SJSA1 (cell line): ENCODE measurements around the gene CHD9. TPM values are rescaled to one million over a fixed set of nuclear protein-coding genes. Genes with fewer than 3 reads are reported as not detected.

ENCODE experiments used
- DNase-seq, 2 experiments: peaks; one replicate each; pipeline ENCODE4 v3.0.0-alpha.2; 2015 to 2020; ENCODE audit warnings: low spot score in 2 of 2, low read depth in 1 of 2
- H3K27ac ChIP-seq: fragments of 250-450 bp; sonication (Bioruptor Pico); 2 replicates; pipeline ENCODE4 v1.5.1; 2020; ENCODE audit warnings: mild to moderate bottlenecking, moderate library complexity
- H3K27me3 ChIP-seq: fragments of 250-450 bp; sonication (Bioruptor Pico); replicated peaks from 2 replicates; pipeline ENCODE4 v1.5.1; 2020; ENCODE audit warnings: mild to moderate bottlenecking, moderate library complexity
- H3K36me3 ChIP-seq: fragments of 250-450 bp; sonication (Bioruptor Pico); 2 replicates; pipeline ENCODE4 v1.5.1; 2020; ENCODE audit warnings: mild to moderate bottlenecking
- H3K4me1 ChIP-seq: fragments of 250-450 bp; sonication (Bioruptor Pico); replicated peaks from 2 replicates; pipeline ENCODE4 v1.6.1; 2021; ENCODE audit warnings: mild to moderate bottlenecking
- H3K4me3 ChIP-seq: fragments of 250-450 bp; sonication (Bioruptor Pico); 2 replicates; pipeline ENCODE4 v1.5.1; 2020; ENCODE audit warnings: mild to moderate bottlenecking
- H3K9me3 ChIP-seq: fragments of 250-450 bp; sonication (Bioruptor Pico); replicated peaks from 2 replicates; pipeline ENCODE4 v1.5.1; 2020; ENCODE audit warnings: mild to moderate bottlenecking
- total RNA-seq: library from RNA; depleted of rRNA; stranded (reverse); fragments of >200 nt; shearing (Covaris generic); gene quantifications from 2 replicates; pipeline ENCODE4 v1.2.3, GENCODE V29; 2014

Gene CHD9
- total RNA-seq, 1 experiment from 2014 or later: 29.2 TPM

DNA sequence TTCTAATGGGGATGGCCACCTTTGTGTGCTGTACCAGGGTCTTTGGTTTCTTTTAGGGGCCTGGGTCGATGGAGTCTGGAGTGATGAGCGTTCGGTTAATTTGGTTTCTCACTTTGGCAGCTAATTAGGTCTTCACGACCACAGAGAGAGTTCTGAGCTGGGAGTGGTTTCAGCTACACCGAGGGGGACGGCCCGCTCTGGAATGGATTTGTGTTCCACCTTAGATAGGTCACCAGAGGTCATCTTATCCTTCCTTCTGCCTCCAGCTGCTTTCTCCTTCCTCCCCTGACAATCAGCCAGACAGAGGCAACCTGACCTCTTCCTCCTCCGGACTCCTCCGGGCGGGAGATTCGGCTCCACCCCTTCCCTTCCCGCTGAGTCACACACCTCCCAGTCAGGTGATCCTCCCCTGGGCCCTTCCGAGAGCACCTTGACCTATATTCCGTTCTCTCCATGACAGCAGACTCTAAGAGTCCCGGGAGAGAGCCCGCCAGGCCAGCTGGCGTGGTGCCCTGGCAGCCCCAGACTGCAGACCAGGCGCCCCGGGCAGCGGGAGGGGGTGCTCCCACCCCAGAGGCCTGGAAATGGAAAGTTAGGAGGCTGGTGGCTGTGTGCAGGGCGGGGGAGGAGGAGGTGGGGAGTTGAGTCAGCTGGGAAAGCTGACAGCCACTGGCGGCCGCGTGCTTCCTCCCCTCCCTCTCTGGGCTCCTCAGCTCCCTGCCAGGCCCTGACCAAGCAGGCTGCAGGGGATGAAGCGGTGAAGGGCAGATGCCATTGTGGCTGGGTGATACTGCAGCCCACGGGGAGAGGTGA, 44.7 kb downstream of the CHD9 start:
- H3K4me1 ChIP-seq: peaks cover 31% of the 10 kb centered on the region
- H3K36me3 ChIP-seq: no peaks in the 10 kb centered on the region
- H3K27ac ChIP-seq: peak overlapping the region; percentile 64
- H3K27me3 ChIP-seq: no peaks in the 10 kb centered on the region
- peak overlapping the region; percentile 23 for H3K4me3 ChIP-seq
- H3K9me3 ChIP-seq: no peaks in the 10 kb centered on the region
- DNase-seq: peak; percentile 89 to 90

DNA sequence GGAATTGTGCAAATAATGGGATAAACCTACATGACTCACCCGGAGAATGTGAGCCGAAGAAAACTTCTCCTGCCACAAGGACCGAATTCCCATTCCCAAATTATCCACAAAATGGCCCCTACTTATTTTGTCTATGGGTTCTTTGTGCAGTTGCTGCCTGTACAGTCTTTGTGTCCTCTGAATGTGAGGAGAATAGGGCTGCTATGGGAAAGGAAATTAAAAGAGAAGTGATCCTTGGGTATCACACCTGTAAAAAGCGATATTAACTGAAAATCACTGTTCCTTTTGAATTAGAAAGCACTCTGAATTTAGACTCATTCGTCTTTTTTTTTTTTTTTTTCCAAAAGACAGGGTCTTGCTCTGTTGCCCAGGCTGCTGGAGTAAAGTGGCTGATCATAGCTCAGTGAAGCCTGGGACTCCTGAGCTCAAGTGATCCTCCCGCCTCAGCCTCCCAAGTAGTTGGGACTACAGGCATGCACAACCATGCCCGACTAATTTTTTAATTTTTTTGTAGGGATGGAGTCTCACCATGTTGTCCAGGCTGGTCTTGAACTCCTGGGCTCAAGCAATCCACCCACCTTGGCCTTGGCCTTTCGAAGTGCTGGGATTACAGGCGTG, 45.4 kb downstream of the CHD9 start:
- Histone ChIP-seq H3K36me3 (no peaks in the 10 kb centered on the region), H3K27me3 (no peaks in the 10 kb centered on the region), H3K9me3 (no peaks in the 10 kb centered on the region), H3K27ac (peak overlapping the region; percentile 64), H3K4me3 (peak overlapping the region; percentile 23), H3K4me1 (peaks cover 31% of the 10 kb centered on the region)
- DNase-seq: no peak

DNA sequence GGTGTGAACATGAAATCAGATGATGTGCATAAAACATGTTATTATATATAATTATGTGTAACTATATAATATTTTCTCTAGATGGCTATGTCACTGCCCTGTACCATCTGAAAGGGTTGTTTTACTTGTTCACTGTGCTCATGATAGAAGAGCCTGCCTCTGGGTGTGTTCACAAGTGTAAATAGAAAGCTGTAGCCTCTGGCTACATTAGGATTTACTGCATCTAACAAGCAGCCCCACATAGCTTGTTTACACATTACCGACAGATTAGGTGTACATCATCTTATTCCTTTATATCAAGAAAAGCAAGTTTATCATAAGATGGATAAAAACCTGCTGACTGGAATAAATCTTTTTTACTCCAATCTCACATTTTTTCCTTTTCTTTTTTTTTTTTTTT, 46.1 kb downstream of the CHD9 start:
- Histone ChIP-seq H3K4me1 (peaks cover 31% of the 10 kb centered on the region), H3K27ac (no peak overlapping the region), H3K36me3 (no peaks in the 10 kb centered on the region), H3K27me3 (no peaks in the 10 kb centered on the region), H3K4me3 (no peak overlapping the region), H3K9me3 (no peaks in the 10 kb centered on the region)
- no peak for DNase-seq

GRCh38 chr16:53103811-53104210, 49.0 kb downstream of the CHD9 start:
- DNase-seq: no peak
- H3K27me3 ChIP-seq: no peaks in the 10 kb centered on the region
- no peaks in the 10 kb centered on the region for H3K9me3 ChIP-seq
- no peaks in the 10 kb centered on the region for H3K36me3 ChIP-seq
- no peak overlapping the region for H3K4me3 ChIP-seq
- H3K4me1 ChIP-seq: peaks cover 18% of the 10 kb centered on the region
- no peak overlapping the region for H3K27ac ChIP-seq

- Histone ChIP-seq H3K27ac (no peak overlapping the region), H3K27me3 (no peaks in the 10 kb centered on the region), H3K9me3 (no peaks in the 10 kb centered on the region), H3K4me1 (peaks cover under 1% of the 10 kb centered on the region), H3K4me3 (no peak overlapping the region), H3K36me3 (no peaks in the 10 kb centered on the region)
- DNase-seq: no peak
Observed at GRCh38 chr16:53105565-53105964, 50.8 kb downstream of the CHD9 start.

DNA sequence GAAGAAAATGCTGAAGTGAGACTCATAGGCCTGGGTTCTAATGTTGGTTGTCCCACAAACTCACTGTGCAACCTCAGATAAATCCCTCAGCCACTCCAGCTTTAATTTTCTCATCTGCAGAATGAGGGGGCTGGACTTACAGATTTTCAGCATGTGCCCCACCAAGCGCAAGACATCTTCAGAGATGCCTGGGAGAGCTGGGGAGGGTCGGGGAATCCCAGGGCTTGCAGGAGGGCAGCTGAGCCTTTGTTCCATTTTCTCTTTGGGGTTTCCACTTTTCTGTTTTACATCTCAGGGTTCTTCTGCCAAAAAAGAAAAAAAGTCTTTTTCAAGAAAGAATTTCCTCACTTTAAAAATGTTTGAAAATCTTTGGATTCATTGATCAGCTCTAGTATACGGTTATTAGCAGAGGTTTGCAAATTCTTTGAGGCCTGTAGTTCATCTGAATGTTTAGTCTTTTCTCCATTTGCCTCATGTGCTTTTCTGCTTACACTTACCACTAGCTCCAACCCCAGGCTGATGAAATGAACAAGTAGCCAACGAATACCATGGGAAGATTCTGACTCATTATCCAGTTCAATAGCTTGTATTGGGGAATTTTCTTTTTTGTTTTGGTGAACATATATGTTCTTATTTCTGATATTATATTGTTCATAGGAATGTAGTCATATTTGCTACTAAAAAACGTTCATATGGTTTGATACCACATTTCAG, 56.4 kb downstream of the CHD9 start:
- H3K27ac ChIP-seq: no peak overlapping the region
- H3K27me3 ChIP-seq: no peaks in the 10 kb centered on the region
- no peak for DNase-seq
- H3K4me1 ChIP-seq: no peaks in the 10 kb centered on the region
- no peak overlapping the region for H3K4me3 ChIP-seq
- no peaks in the 10 kb centered on the region for H3K36me3 ChIP-seq
- H3K9me3 ChIP-seq: no peaks in the 10 kb centered on the region

DNA sequence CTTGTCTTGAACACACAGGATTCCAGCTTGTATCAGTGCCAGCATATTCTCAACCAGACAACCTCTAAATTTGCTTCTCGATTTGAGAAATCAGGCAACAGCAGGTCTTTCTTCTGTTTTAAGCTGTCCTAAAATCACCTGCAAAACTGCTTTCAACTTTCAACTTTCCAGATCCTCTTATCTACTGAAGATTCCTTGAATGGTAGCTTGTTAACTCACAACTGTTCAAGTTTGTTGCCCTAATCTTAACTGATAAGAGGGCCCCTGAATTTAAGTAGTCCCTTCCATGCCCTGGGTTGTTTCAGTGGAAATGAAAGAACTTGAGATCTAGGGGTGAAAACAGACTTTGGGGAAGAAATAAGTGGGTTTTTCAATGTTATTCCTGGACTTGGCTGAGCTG, 57.2 kb downstream of the CHD9 start:
- Histone ChIP-seq H3K4me3 (no peak overlapping the region), H3K27ac (no peak overlapping the region), H3K27me3 (no peaks in the 10 kb centered on the region), H3K36me3 (peaks cover 3% of the 10 kb centered on the region; the same call in 1 of the 2 replicates), H3K9me3 (no peaks in the 10 kb centered on the region), H3K4me1 (no peaks in the 10 kb centered on the region)
- no peak for DNase-seq

DNA sequence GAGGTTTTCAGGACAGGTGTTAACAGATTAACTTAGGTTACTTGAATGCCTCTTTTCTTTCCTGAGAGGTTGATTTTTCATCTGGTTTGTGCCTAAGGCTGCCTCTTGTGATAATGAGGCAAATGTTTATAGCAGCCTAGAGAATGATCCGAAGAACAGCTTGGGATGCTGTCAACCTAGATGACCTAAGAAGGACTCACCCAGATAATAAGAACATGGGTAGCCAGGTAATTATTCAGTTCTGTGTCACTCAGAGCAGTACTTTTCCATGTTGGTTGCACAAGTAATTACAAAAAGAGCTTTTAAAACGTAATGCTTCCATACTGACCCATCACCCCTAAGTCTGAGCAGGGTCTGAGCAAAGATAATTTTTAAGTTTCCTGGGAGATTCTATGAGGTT, 60.3 kb downstream of the CHD9 start:
- Histone ChIP-seq H3K4me3 (no peak overlapping the region), H3K4me1 (no peaks in the 10 kb centered on the region), H3K27me3 (no peaks in the 10 kb centered on the region), H3K36me3 (peaks cover 3% of the 10 kb centered on the region; the same call in 1 of the 2 replicates), H3K27ac (no peak overlapping the region), H3K9me3 (no peaks in the 10 kb centered on the region)
- DNase-seq: no peak

- H3K36me3 ChIP-seq: peaks cover 3% of the 10 kb centered on the region; the same call in 1 of the 2 replicates
- H3K9me3 ChIP-seq: no peaks in the 10 kb centered on the region
- no peaks in the 10 kb centered on the region for H3K4me1 ChIP-seq
- H3K4me3 ChIP-seq: no peak overlapping the region
- no peaks in the 10 kb centered on the region for H3K27me3 ChIP-seq
- H3K27ac ChIP-seq: no peak overlapping the region
- DNase-seq: no peak
Observed at GRCh38 chr16:53115773-53116172, 61.0 kb downstream of the CHD9 start.

GRCh38 chr16:53121043-53121620, 66.3 kb downstream of the CHD9 start:
- no peak for DNase-seq

DNA sequence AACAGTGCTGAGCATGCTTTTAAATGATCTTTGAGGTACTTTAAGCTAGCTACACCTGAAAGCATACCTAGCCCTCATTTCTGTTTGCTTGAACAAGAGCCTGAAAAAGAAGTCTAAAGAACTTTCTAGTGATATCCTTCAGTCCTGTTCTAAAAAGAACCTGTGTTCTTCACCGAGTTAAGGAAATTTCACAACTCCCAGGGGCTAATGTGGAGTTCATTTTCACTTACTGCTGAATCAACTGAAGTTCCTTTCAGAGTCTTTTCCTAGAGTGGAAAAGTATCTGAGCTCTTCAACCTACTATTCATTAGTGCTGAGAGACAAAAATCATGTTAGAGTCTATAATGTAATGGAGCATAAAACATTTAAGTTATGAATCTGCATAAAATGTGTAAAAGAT, 66.9 kb downstream of the CHD9 start:
- H3K4me3 ChIP-seq: no peak overlapping the region
- DNase-seq: no peak
- no peaks in the 10 kb centered on the region for H3K4me1 ChIP-seq
- H3K36me3 ChIP-seq: peaks cover 2% of the 10 kb centered on the region; the same call in 1 of the 2 replicates
- no peaks in the 10 kb centered on the region for H3K9me3 ChIP-seq
- no peaks in the 10 kb centered on the region for H3K27me3 ChIP-seq
- no peak overlapping the region for H3K27ac ChIP-seq

More at GRCh38 chr16:53121043-53121620, 66.3 kb downstream of the CHD9 start:
- Histone ChIP-seq H3K9me3 (no peaks in the 10 kb centered on the region), H3K27ac (no peak overlapping the region), H3K4me1 (no peaks in the 10 kb centered on the region), H3K36me3 (peaks cover 3% of the 10 kb centered on the region; the same call in 1 of the 2 replicates), H3K27me3 (no peaks in the 10 kb centered on the region), H3K4me3 (no peak overlapping the region)

GRCh38 chr16:53123747-53124146, 69.0 kb downstream of the CHD9 start:
- Histone ChIP-seq H3K4me1 (peaks cover 5% of the 10 kb centered on the region), H3K4me3 (no peak overlapping the region), H3K27me3 (no peaks in the 10 kb centered on the region), H3K36me3 (no peaks in the 10 kb centered on the region), H3K27ac (no peak overlapping the region), H3K9me3 (no peaks in the 10 kb centered on the region)
- no peak for DNase-seq

GRCh38 chr16:53126390-53126789, 71.6 kb downstream of the CHD9 start:
- Histone ChIP-seq H3K36me3 (no peaks in the 10 kb centered on the region), H3K9me3 (no peaks in the 10 kb centered on the region)
- DNase-seq: no peak

More at GRCh38 chr16:53126390-53126789, 71.6 kb downstream of the CHD9 start:
- Histone ChIP-seq H3K4me1 (peaks cover 20% of the 10 kb centered on the region), H3K27me3 (no peaks in the 10 kb centered on the region), H3K4me3 (no peak overlapping the region), H3K27ac (no peak overlapping the region)
